HUES6 (cell line): ENCODE results near the gene ANKRD13B.

ENCODE experiments used
- H3K27ac ChIP-seq: 2 replicates; pipeline ENCODE4 v1.7.0; 2013; ENCODE audit warnings: low read depth, mild to moderate bottlenecking, low read length, inconsistent platforms
- H3K27me3 ChIP-seq: 2 replicates; pipeline ENCODE4 v1.6.1; 2013; ENCODE audit warnings: low read length; ENCODE audit not compliant: control insufficient read depth, insufficient read depth
- H3K36me3 ChIP-seq: 2 replicates; pipeline ENCODE4 v1.6.1; 2013; ENCODE audit warnings: low read length; ENCODE audit not compliant: control insufficient read depth, insufficient read depth
- H3K4me1 ChIP-seq: 2 replicates; pipeline ENCODE4 v1.6.1; 2013; ENCODE audit warnings: low read length; ENCODE audit not compliant: control insufficient read depth, insufficient read depth
- H3K4me3 ChIP-seq: 2 replicates; pipeline ENCODE4 v1.5.1; 2013; ENCODE audit warnings: low read depth, low read length
- H3K9ac ChIP-seq: one replicate; pipeline ENCODE4 v1.6.1; 2013; ENCODE audit warnings: mild to moderate bottlenecking, low read length
- H3K9me3 ChIP-seq: 2 replicates; pipeline ENCODE4 v1.6.1; 2013; ENCODE audit warnings: low read depth, low read length; ENCODE audit not compliant: control insufficient read depth, insufficient read depth

The ANKRD13B gene

GRCh38 chr17:29591737-29592608 lies 959 bp upstream of the ANKRD13B start:
- Histone ChIP-seq H3K27ac (no peak overlapping the region), H3K27me3 (peaks cover 13% of the 10 kb centered on the region; the same call in 1 of the 2 replicates), H3K4me1 (peaks cover 47% of the 10 kb centered on the region), H3K9me3 (no peaks in the 10 kb centered on the region), H3K4me3 (peak overlapping the region; percentile 64), H3K36me3 (no peaks in the 10 kb centered on the region), H3K9ac (no peak overlapping the region)

GRCh38 chr17:29593591-29594518 lies 923 bp downstream of the ANKRD13B start:
- peak overlapping the region; percentile 64 for H3K4me3 ChIP-seq
- no peaks in the 10 kb centered on the region for H3K36me3 ChIP-seq
- no peaks in the 10 kb centered on the region for H3K9me3 ChIP-seq
- peaks cover 51% of the 10 kb centered on the region for H3K4me1 ChIP-seq
- peaks cover 13% of the 10 kb centered on the region; the same call in 1 of the 2 replicates for H3K27me3 ChIP-seq
- no peak overlapping the region for H3K9ac ChIP-seq
- H3K27ac ChIP-seq = no peak overlapping the region

- peak overlapping the region; percentile 64; the same call in 1 of the 2 replicates for H3K4me3 ChIP-seq
- no peaks in the 10 kb centered on the region for H3K36me3 ChIP-seq
- no peak overlapping the region for H3K27ac ChIP-seq
- no peak overlapping the region for H3K9ac ChIP-seq
- peaks cover 13% of the 10 kb centered on the region; the same call in 1 of the 2 replicates for H3K27me3 ChIP-seq
- H3K9me3 ChIP-seq = no peaks in the 10 kb centered on the region
- peaks cover 53% of the 10 kb centered on the region for H3K4me1 ChIP-seq
Observed at GRCh38 chr17:29594519-29595090, 1.7 kb downstream of the ANKRD13B start.

GRCh38 chr17:29595107-29595942 lies 2.4 kb downstream of the ANKRD13B start:
- Histone ChIP-seq H3K4me1 (peaks cover 46% of the 10 kb centered on the region), H3K9ac (no peak overlapping the region), H3K27ac (no peak overlapping the region)

GRCh38 chr17:29595943-29596774 lies 3.2 kb downstream of the ANKRD13B start:
- H3K9me3 ChIP-seq = no peaks in the 10 kb centered on the region
- H3K36me3 ChIP-seq = no peaks in the 10 kb centered on the region
- peaks cover 6% of the 10 kb centered on the region; the same call in 1 of the 2 replicates for H3K27me3 ChIP-seq
- H3K9ac ChIP-seq = no peak overlapping the region
- H3K4me3 ChIP-seq = no peak overlapping the region
- no peak overlapping the region for H3K27ac ChIP-seq
- peaks cover 40% of the 10 kb centered on the region for H3K4me1 ChIP-seq

More at GRCh38 chr17:29595107-29595942, 2.4 kb downstream of the ANKRD13B start:
- Histone ChIP-seq H3K27me3 (peaks cover 9% of the 10 kb centered on the region; the same call in 1 of the 2 replicates), H3K9me3 (no peaks in the 10 kb centered on the region), H3K4me3 (no peak overlapping the region), H3K36me3 (no peaks in the 10 kb centered on the region)

GRCh38 chr17:29596811-29597210 lies 3.9 kb downstream of the ANKRD13B start:
- peaks cover 39% of the 10 kb centered on the region for H3K4me1 ChIP-seq
- peaks cover 6% of the 10 kb centered on the region; the same call in 1 of the 2 replicates for H3K27me3 ChIP-seq
- H3K4me3 ChIP-seq = 0 out of 2 replicates have a peak overlapping the region, but pooled peaks have one; percentile 8
- H3K9me3 ChIP-seq = no peaks in the 10 kb centered on the region
- H3K36me3 ChIP-seq = no peaks in the 10 kb centered on the region
- H3K9ac ChIP-seq = no peak overlapping the region
- no peak overlapping the region for H3K27ac ChIP-seq

GRCh38 chr17:29597361-29598172 lies 4.6 kb downstream of the ANKRD13B start:
- Histone ChIP-seq H3K9ac (no peak overlapping the region), H3K9me3 (no peaks in the 10 kb centered on the region), H3K36me3 (no peaks in the 10 kb centered on the region), H3K27ac (no peak overlapping the region), H3K4me1 (peaks cover 32% of the 10 kb centered on the region), H3K27me3 (peaks cover 6% of the 10 kb centered on the region; the same call in 1 of the 2 replicates), H3K4me3 (peak overlapping the region; percentile 36; the same call in 1 of the 2 replicates)

- Histone ChIP-seq H3K9ac (no peak overlapping the region), H3K27ac (no peak overlapping the region), H3K9me3 (no peaks in the 10 kb centered on the region), H3K4me3 (no peak overlapping the region), H3K4me1 (0 out of 2 replicates have a peak, but pooled peaks cover 4% of the 10 kb centered on the region), H3K36me3 (no peaks in the 10 kb centered on the region), H3K27me3 (no peaks in the 10 kb centered on the region)
Observed at GRCh38 chr17:29603109-29603674, 10.3 kb downstream of the ANKRD13B start.
